T-helper 2 cell (primary cell): Measurements from ENCODE around the gene TRMT10B.

ENCODE experiments used
- DNase-seq, 5 experiments: peaks; one replicate each; pipeline versions ENCODE4 v3.0.0 to v3.0.0-alpha.2; 2012 to 2022
- total RNA-seq, 2 donors: gene quantifications; one replicate each; lab custom pipeline; 2026; lab: John Stamatoyannopoulos, UW

Gene TRMT10B, protein sequence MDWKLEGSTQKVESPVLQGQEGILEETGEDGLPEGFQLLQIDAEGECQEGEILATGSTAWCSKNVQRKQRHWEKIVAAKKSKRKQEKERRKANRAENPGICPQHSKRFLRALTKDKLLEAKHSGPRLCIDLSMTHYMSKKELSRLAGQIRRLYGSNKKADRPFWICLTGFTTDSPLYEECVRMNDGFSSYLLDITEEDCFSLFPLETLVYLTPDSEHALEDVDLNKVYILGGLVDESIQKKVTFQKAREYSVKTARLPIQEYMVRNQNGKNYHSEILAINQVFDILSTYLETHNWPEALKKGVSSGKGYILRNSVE
- total RNA-seq = 2.5 to 10.7 reads per million in 2 donors

GRCh38 chr9:37753489-37754190 is at the start of gene TRMT10B:
Gene TRMT10B, plus strand, starts transcription at chr9:37753805. Its CDS starts 8,127 bp downstream, at chr9:37761932.
- DNase-seq = peak; percentile 33 to 85 (median 57)

DNA sequence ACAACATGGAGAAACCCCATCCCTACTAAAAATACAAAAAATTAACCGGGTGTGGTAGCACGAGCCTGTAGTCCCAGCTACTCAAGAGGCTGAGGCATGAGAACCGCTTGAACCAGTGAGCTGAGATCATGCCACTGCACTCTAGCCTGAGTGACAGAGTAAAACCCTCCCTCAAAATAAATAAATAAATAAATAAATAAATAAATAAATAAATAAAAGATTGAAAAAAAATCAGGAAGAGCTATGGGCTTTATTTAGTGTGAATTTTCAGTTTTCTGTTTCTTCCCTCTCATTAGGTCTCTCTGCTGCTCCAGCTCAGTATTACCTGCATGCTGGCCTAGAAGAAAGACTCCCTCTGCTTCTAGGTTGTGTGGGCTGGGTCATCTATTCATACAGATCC is 47.8 kb upstream of the TRMT10B start:
- DNase-seq = no peak

DNA sequence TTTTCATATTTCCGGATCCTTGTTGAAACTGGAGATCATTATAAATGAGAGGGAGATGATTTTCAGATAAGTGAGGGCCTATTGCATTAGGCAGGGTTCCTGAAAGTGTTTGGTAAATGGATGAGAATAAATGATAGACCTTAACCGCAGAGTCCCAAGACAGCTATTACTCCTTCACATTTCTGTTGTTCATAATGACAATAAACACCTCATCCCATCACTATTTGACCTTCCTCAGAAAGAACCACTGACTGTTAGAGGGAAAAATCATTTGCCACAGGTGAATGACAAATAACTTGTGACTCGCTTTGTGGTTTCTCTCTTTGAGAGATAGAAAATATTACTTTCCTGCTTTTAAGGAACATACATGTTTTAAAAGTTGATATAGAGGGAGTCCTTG is 47.3 kb upstream of the TRMT10B start:
- DNase-seq = no peak

- DNase-seq = no peak
Observed at GRCh38 chr9:37707748-37708147, 45.9 kb upstream of the TRMT10B start.

GRCh38 chr9:37710046-37710445 is 43.6 kb upstream of the TRMT10B start:
- no peak for DNase-seq

DNA sequence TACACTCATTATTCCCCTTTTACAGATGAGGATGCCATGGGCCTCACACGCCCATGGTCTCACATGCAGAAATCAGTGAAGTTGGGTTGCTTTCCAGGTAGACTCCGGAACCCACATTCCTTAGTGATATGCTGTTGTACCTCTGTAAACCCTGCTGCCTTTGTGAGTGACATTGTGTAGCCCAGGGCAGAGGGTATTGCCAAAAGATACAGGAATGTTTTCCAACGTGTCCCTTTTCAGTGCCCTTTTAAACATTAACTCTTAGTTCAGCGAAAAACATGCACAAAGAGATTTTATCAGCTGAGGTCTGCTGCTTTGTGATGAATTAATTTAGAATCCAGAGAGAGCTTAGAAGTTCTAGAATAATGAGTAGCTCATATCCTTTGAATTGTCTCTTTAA is 38.3 kb upstream of the TRMT10B start:
- DNase-seq = no peak

- no peak for DNase-seq
Observed at GRCh38 chr9:37715991-37716505, 37.6 kb upstream of the TRMT10B start.

DNA sequence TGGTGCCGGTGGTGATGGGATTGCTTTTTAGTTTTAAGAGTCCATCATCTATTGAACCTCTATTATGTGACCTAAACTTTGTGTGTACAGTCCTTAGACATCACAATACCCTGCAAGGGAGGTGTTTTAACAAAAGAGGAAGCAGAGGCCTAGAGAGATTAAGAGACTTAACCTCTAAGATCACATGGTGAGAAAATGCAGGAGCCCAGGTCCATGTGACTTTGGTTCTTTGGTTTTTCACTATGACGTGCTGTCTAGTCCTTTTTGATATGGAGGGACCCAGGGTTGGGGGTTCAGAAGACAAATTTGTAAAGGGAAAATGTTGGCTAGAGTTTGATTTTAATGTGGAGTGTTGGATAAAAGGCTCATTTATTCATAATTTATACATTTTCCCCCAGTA is 34.1 kb upstream of the TRMT10B start:
- DNase-seq = no peak

DNA sequence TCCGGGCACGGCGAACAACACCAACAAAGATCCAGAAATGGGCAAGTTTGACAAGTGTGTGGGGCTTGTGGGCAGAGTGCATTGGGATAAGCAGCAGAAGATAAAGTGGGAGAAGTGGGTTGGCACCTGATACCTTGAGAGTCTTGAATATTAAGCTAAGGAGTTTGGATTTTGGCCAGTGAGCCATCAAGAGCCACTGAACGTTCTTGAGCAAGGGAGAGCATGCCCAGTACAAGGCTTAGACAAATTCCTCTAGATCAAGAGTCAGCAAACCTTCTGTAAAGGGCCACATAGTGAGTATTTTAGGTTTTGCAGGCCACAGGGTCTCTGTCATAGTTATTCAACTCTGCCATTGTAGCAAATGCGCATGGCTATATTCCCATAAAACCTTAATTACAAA is 26.6 kb upstream of the TRMT10B start:
- no peak for DNase-seq

- DNase-seq = no peak
Observed at GRCh38 chr9:37729499-37729898, 24.1 kb upstream of the TRMT10B start.

DNA sequence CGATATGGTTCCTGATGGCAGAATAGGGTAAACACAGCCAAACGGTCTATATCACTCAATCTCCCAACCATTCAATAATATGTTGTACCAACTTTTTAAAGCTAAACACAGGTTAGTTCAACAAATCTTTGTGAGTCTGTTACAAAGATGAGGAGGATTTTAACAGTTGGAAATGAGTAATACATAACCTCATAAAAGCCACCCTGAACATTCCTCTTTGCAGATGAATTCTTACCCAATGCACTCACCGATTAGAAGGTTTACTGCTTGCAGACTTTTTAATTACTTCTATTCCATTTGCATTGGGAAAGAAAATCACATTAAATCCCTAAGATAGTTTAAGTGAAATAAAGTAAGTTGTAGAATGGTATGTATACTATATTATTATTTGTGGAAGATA is 23.3 kb upstream of the TRMT10B start:
- DNase-seq = no peak

- no peak for DNase-seq
Observed at GRCh38 chr9:37730839-37731238, 22.8 kb upstream of the TRMT10B start.

DNA sequence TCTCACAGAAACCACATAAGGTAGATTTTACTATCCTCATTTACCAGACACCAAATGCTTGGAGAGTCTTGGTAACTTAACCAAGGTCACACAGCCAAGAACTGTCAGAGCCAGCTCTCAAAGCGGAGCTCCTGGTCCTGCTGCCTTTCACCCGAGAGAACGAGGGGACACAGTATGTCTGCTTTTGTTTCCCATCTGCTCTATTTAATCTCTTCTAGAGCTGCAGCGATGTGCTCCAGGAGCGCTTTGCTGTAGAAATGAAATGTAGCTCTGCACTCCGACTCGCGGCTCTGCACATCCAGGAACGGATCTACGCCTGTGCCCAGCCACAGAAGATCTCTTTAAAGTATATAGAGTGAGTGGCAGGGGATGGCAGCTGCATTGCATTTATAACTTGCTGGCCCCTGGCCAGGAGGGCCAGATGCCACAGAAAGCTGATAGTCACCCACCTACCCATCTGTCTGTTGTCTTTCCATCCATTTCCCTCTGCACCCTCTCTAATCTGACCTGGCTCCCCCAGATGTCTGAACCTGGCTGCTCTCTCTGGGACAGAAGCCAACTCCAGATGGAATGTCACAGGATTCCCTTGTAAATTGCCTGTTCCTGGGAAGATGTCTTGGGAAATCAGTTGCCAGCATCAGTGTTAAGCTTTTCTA is 21.4 kb upstream of the TRMT10B start:
- no peak for DNase-seq

DNA sequence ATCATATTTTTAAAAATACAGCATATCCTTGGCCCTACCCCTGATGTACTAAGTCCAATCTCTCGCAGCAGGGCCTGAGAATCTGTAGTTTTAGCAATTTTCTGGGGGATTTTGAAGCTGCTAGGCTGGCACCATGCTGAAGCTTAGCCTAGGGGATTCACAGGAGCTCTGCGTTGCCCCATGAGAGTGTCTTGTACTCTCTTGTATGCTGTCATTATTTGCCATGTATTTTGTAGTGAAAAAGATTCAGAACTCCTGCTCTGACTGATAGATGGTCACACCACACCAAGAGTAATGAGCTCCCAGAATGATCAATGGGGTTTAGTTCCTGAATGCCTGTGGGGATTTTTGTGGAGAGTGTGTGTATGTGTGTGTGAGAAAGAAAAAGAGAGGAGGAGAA is 20.7 kb upstream of the TRMT10B start:
- DNase-seq = no peak

GRCh38 chr9:37739222-37739621 is 14.4 kb upstream of the TRMT10B start:
- DNase-seq = no peak

DNA sequence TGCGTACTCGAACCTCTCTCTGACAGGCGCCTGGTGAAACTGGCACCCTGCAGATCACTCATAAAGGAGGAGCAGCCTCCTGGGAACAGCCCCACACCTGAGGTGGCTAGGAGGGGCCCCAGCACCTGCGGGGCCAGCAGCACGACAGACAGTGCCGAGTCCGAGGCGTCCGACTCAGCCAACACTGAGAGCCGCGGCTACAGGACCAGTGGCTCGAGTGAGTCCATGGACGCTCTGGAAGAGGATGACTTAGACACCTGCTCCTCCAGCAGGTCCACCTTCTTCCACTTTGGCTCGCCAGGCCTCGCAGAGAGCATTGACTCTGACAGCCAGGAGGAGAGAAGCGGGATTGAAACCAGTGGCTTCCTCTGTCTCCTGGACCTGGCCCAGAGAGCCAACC is 13.5 kb upstream of the TRMT10B start:
- DNase-seq = no peak

GRCh38 chr9:37740631-37741328 is 12.8 kb upstream of the TRMT10B start:
- DNase-seq = no peak

DNA sequence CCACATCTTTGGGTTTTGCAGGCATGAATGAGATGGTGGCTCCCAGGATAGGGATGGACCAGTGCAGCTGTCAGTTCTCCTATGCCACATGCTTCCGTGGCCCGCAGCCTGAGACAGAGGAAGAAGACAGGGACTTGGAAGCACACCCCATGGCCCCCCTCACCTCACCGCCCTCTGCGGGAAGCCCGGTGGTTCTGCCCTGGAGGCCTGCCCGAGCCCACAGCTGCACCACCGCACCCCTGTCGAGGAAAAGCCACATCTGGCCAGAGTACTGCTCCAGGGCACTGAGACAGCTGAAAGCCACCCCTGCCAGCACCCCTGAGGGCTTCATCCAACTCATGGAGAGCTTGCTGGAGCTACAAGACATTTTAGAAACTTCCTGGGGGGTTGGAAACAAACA is 7.6 kb upstream of the TRMT10B start:
- DNase-seq = no peak

GRCh38 chr9:37746448-37747270 is 6.9 kb upstream of the TRMT10B start:
- no peak for DNase-seq

DNA sequence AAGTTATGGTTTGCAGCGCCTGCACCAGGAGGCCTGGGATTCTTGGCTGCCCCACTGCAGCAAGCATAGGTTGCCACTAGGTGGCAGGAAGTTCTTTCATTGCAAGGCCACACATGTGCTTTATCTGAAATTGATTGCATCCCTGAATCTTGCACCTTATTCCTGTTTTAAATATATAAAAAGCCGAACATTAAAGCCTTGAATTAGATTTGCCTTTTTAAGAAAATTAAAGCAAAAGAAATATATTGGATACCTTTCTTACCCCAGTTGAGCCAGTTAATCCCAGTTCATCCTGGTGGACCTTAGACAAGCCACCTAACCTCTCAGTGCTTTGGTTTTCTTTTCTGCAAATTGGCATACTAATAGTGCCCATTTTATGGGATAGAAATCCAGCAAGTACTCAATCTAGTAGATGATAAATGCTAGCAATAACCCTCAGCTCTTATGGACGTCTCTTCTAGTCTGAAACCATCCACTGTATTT is 6.3 kb upstream of the TRMT10B start:
- DNase-seq = peak in 4 of 5 experiments; percentile 4 to 66 (median 32)

DNA sequence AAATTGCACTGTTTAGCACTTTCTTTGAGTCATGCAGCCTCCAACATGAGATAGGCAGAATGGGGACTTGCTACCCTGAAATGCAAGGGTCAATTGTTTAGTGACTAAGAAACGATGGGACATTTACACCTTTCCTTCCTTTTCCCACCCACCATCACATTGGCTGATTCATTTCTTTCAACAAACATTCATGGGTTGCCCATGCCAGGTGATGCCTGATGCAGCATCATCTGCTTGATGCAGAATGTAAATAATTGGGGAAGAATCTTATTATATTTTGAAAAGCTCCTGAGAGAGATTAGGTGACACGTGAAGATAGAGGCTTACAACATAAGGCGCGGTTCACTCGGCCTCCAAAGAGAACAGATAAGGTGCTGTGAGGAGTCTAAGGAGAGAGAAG is 4.5 kb upstream of the TRMT10B start:
- DNase-seq = no peak

DNA sequence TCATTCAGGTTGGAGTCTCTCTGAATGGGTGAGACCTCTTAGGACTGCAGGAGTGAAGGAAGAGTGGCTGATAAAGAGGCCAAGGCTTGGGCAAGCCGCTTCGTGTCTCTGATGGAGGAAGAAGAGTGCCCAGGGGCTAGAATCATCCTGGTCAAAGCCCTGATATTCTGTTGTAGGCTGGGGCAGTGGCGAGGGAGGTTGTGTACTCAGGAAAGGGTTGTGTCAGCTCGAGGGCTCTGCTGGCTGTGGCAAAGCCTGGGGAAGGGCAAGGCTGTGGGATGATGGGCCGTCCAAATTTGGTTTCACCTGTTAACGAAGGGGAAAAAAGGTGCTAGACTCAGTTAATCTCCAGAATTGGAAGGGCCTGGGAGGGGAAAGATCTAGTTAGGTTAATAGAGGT is 2.4 kb upstream of the TRMT10B start:
- DNase-seq = no peak
